Retinal pigment epithelial cell (primary cell): ENCODE results near the gene PARVB.

Experiments
- DNase-seq: peaks from one replicate; pipeline ENCODE4 v3.0.0-alpha.2; 2010; ENCODE audit warnings: low read depth
- H3K4me3 ChIP-seq: 2 replicates; pipeline ENCODE4 v1.5.1; 2011; ENCODE audit warnings: mild to moderate bottlenecking, low read length, control low read depth, moderate library complexity
- CTCF ChIP-seq: conservative IDR thresholded peaks from 2 replicates; pipeline ENCODE4 v1.5.1; 2011; ENCODE audit warnings: low read depth, low read length, control low read depth, inconsistent platforms

Gene PARVB

GRCh38 chr22:44042249-44043218, 18.4 kb downstream of the PARVB start:
- no peak for TF ChIP-seq CTCF
- DNase-seq = no peak
- no peak overlapping the region for H3K4me3 ChIP-seq

GRCh38 chr22:44045145-44045544, 21.0 kb downstream of the PARVB start:
- H3K4me3 ChIP-seq = no peak overlapping the region
- no peak for TF ChIP-seq CTCF
- DNase-seq = no peak

GRCh38 chr22:44046485-44047141, 22.5 kb downstream of the PARVB start:
- DNase-seq = no peak
- no peak for TF ChIP-seq CTCF
- H3K4me3 ChIP-seq = no peak overlapping the region

- no peak for TF ChIP-seq CTCF
- no peak for DNase-seq
These were observed 23.8 kb downstream of the PARVB start for GRCh38 chr22:44047891-44048301.

GRCh38 chr22:44049486-44050231, 25.6 kb downstream of the PARVB start:
- no peak overlapping the region for H3K4me3 ChIP-seq
- DNase-seq = no peak
- TF ChIP-seq CTCF = no peak

More at GRCh38 chr22:44047891-44048301, 23.8 kb downstream of the PARVB start:
- H3K4me3 ChIP-seq = no peak overlapping the region

- H3K4me3 ChIP-seq = no peak overlapping the region
- TF ChIP-seq CTCF = no peak
- DNase-seq = no peak
These were observed 26.8 kb downstream of the PARVB start for GRCh38 chr22:44050766-44051355.
